Panc1 (cell line): Measurements from ENCODE around the gene NRG2.

Experiments used
- CTCF ChIP-seq: fragments of 450-650 bp; IDR thresholded peaks from 2 replicates; pipeline ENCODE4 v1.5.1; 2017; ENCODE audit warnings: mild to moderate bottlenecking
- POLR2AphosphoS5 ChIP-seq: IDR thresholded peaks from 2 replicates; pipeline ENCODE4 v1.6.1; 2012; ENCODE audit warnings: mild to moderate bottlenecking, low read depth, low read length, moderate library complexity
- REST ChIP-seq, 2 experiments: IDR thresholded peaks; 2 replicates each; pipeline ENCODE4 v1.6.1; 2011 to 2012; ENCODE audit warnings: low read depth in 2 of 2, control low read depth in 1 of 2, low read length in 1 of 2, mild to moderate bottlenecking in 1 of 2, moderate library complexity in 1 of 2; ENCODE audit not compliant: insufficient read depth in 1 of 2
- SIN3A ChIP-seq: IDR thresholded peaks from 2 replicates; pipeline ENCODE4 v1.6.1; 2012; ENCODE audit warnings: low read depth, mild to moderate bottlenecking, low read length, moderate library complexity, borderline replicate concordance; ENCODE audit not compliant: insufficient read depth
- TCF7L2 ChIP-seq: IDR thresholded peaks from 2 replicates; pipeline ENCODE4 v1.6.1; 2011; ENCODE audit warnings: mild to moderate bottlenecking, low read depth, low read length, inconsistent platforms

- TF ChIP-seq CTCF (no peak), REST (IDR thresholded peaks at IDR 0.05; ENCODE audit: insufficient read depth in 1 of 2, low read depth in 2 of 2, low read length in 1 of 2) (no peak), POLR2AphosphoS5 (no peak), SIN3A (no peak), TCF7L2 (no peak)
These were observed 9.9 kb downstream of the NRG2 start for GRCh38 chr5:140033037-140033760.
